HFFc6 (cell line): ENCODE measurements around the gene KCNJ5. TPM values are rescaled to one million over a fixed set of nuclear protein-coding genes. Genes with fewer than 3 reads are reported as not detected.

Source experiments
- DNase-seq: peaks from one replicate; pipeline ENCODE4 v3.0.0-alpha.2; 2018
- H3K27ac Mint-ChIP-seq: 2 replicates; pipeline ENCODE4 v1.8.0; 2020; ENCODE audit warnings: mild to moderate bottlenecking, mixed read lengths
- H3K27me3 Mint-ChIP-seq: 2 replicates; pipeline ENCODE4 v1.8.0; 2021; ENCODE audit warnings: mild to moderate bottlenecking, moderate library complexity, mixed read lengths; ENCODE audit not compliant: insufficient read depth
- H3K36me3 Mint-ChIP-seq: 2 replicates; pipeline ENCODE4 v1.8.0; 2021; ENCODE audit warnings: low read depth, mixed read lengths
- H3K4me1 Mint-ChIP-seq: 2 replicates; pipeline ENCODE4 v1.8.0; 2020; ENCODE audit warnings: low read depth, mixed read lengths
- H3K4me3 Mint-ChIP-seq: 2 replicates; pipeline ENCODE4 v1.8.0; 2020; ENCODE audit warnings: mild to moderate bottlenecking, moderate library complexity, mixed read lengths
- H3K9me3 Mint-ChIP-seq: 2 replicates; pipeline ENCODE4 v1.8.0; 2020; ENCODE audit warnings: mild to moderate bottlenecking, mixed read lengths
- total RNA-seq, 6 experiments: library from RNA; stranded (reverse); fragmentation: NEBNext Ultra II Directional; extraction: Animal tissue kit (Norgen Biotek cat#: 25700); gene quantifications; 2 replicates in 1 of 6; 3 replicates in 5 of 6; pipeline ENCODE4 v1.2.3, GENCODE V29; 2021
- TF ChIP-seq, protein P1 (sequence below): fragments of 200-600 bp; sonication (generic); IDR thresholded peaks from 2 replicates; pipeline ENCODE4 v1.5.0; 2021; ENCODE audit warnings: antibody characterized with exemption, mild to moderate bottlenecking

The KCNJ5 gene
- total RNA-seq, 6 experiments from 2014 or later: not detected

DNA sequence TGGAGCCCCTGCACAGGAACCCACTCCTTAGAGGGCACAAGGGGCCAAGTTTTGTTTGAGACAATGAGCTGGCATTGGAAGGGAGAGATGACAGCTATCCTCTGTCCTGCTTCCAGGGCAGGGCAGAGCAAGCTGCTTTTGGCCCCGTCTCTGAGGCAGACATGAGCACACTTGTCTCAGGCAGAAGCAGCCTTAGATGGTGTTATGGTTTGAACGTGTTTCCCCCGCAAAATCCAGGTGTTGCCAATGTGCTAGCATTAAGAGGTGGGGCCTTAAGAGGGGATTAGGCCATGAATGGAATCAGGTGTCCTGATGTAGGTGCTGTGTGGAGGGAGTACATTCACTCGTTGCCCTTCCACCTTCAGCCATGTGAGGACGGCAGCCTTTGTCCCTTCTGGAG lies 49.0 kb downstream of the KCNJ5 start:
- H3K4me1 Mint-ChIP-seq: no peaks in the 10 kb centered on the region
- DNase-seq: no peak
- peaks cover 56% of the 10 kb centered on the region for H3K27me3 Mint-ChIP-seq
- H3K9me3 Mint-ChIP-seq: no peaks in the 10 kb centered on the region
- H3K27ac Mint-ChIP-seq: no peak overlapping the region
- TF ChIP-seq, protein P1, sequence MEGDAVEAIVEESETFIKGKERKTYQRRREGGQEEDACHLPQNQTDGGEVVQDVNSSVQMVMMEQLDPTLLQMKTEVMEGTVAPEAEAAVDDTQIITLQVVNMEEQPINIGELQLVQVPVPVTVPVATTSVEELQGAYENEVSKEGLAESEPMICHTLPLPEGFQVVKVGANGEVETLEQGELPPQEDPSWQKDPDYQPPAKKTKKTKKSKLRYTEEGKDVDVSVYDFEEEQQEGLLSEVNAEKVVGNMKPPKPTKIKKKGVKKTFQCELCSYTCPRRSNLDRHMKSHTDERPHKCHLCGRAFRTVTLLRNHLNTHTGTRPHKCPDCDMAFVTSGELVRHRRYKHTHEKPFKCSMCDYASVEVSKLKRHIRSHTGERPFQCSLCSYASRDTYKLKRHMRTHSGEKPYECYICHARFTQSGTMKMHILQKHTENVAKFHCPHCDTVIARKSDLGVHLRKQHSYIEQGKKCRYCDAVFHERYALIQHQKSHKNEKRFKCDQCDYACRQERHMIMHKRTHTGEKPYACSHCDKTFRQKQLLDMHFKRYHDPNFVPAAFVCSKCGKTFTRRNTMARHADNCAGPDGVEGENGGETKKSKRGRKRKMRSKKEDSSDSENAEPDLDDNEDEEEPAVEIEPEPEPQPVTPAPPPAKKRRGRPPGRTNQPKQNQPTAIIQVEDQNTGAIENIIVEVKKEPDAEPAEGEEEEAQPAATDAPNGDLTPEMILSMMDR: no peak
- no peaks in the 10 kb centered on the region; the same call in 1 of the 2 replicates for H3K36me3 Mint-ChIP-seq
- H3K4me3 Mint-ChIP-seq: no peak overlapping the region

DNA sequence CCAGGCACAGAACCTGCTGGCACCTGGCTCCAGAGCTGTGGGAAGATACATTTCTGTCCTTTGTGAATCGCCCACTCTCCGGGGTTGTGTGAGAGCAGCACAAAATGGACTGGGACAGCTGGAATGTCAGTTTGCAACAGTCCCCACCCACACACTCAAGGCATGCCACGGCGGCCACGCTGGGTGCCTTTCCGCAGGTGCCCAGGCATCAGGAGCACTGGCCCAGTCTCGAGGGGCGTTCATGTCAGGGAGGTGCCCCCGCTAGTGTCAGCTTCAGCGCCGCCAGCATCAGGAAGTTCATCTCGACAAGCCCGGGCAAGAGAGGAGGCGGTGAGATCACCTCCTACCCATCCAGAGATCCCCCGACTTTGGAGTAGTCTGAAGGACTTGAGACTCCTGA lies 49.4 kb downstream of the KCNJ5 start:
- H3K27ac Mint-ChIP-seq: no peak overlapping the region
- H3K4me3 Mint-ChIP-seq: no peak overlapping the region
- DNase-seq: no peak
- H3K36me3 Mint-ChIP-seq: no peaks in the 10 kb centered on the region; the same call in 1 of the 2 replicates
- H3K4me1 Mint-ChIP-seq: no peaks in the 10 kb centered on the region
- H3K27me3 Mint-ChIP-seq: peaks cover 52% of the 10 kb centered on the region
- TF ChIP-seq, protein P1: no peak
- no peaks in the 10 kb centered on the region for H3K9me3 Mint-ChIP-seq

DNA sequence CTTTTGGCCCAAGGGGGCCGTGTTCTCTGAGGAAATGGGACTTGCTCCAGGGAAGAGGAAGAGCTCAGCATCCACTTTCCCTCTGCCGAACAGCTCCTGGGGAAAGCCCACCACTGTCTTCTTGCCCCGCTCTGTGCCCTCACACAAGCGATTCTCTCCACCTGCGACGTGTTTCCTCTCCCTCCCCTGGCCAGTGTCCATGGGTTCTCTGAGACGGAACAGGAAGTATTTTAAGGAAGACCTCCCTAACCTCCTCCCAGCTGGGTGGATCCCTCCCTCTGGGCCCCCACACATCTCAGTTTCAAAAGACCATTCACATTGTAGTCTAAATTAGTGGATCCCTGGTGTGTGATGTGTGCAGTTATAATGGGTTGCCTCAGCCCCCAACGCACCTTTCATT lies 50.0 kb downstream of the KCNJ5 start:
- Mint-ChIP-seq H3K4me1 (no peaks in the 10 kb centered on the region), H3K36me3 (no peaks in the 10 kb centered on the region; the same call in 1 of the 2 replicates), H3K27ac (no peak overlapping the region), H3K27me3 (peaks cover 51% of the 10 kb centered on the region), H3K4me3 (no peak overlapping the region), H3K9me3 (no peaks in the 10 kb centered on the region)
- TF ChIP-seq, protein P1: no peak
- no peak for DNase-seq

DNA sequence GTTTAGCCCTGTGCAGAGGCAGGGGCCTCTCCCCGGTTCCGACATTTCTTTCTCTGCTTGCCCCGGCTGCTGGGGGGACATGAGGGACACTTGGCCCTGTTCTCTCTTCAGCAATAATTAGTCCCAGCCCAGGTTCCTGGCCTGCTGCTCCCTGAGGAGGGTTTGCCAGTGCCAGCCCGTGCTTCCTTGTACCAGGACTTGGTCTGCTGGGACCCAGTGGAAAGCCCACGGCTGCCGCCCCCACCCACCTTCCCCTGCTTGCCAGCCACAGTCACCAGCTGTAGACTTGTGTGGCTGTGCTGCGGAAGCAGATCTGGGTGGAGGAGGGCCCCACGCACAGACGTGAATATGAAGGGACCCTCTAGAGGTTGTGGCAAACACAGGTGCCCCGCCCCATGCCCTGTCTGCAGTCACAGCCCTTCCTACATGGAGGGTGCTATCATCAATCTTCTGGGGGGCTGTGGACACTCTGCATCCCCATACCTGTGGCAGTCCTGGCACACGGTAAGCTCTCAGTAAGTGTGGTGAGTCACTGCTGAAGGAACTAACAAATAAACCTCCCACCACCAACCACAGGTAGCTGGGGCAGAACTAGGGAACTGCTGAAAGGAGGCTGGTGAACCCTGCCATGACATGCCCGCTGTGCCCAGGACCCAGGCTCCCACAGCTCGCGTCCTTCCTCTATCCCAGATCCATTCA lies 50.6 kb downstream of the KCNJ5 start:
- H3K36me3 Mint-ChIP-seq: no peaks in the 10 kb centered on the region; the same call in 1 of the 2 replicates
- TF ChIP-seq, protein P1: no peak
- no peak overlapping the region for H3K4me3 Mint-ChIP-seq
- no peaks in the 10 kb centered on the region for H3K4me1 Mint-ChIP-seq
- H3K9me3 Mint-ChIP-seq: no peaks in the 10 kb centered on the region
- H3K27ac Mint-ChIP-seq: no peak overlapping the region
- peaks cover 50% of the 10 kb centered on the region for H3K27me3 Mint-ChIP-seq
- DNase-seq: no peak

DNA sequence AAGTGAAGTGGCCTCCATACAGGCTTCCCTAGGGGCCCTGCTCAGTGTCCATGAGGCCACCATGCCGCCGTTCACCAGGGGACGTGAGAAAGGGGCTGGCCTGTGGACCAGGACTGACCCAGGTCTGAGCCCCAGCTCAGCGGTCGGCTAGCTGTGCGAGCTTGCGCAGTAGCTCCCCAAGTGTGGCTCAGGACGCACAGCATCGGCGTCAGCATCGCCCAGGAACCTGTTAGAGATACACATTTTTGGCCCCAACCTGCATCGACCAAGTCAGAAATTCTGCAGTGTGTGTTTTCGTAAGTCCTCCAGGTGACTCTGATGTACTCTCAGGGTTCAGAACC lies 51.1 kb downstream of the KCNJ5 start:
- no peaks in the 10 kb centered on the region for H3K9me3 Mint-ChIP-seq
- no peaks in the 10 kb centered on the region; the same call in 1 of the 2 replicates for H3K36me3 Mint-ChIP-seq
- no peak for DNase-seq
- H3K27me3 Mint-ChIP-seq: peaks cover 52% of the 10 kb centered on the region
- no peaks in the 10 kb centered on the region for H3K4me1 Mint-ChIP-seq
- H3K27ac Mint-ChIP-seq: no peak overlapping the region
- no peak overlapping the region for H3K4me3 Mint-ChIP-seq
- TF ChIP-seq, protein P1: no peak
